Right lobe of liver (tissue), 4 donors: ENCODE data around the gene KRTAP10-4.

Experiments
- CTCF ChIP-seq, 4 donors: fragments of 200-600 bp in 3 of 4; fragments of 450-650 bp in 1 of 4; IDR thresholded peaks; one replicate each; pipeline versions ENCODE4 v1.5.1 to v1.8.0; 2016 to 2022; ENCODE audit warnings: antibody characterized with exemption in 4 of 4, mild to moderate bottlenecking in 2 of 4
- POLR2A ChIP-seq: fragments of 450-650 bp; IDR thresholded peaks from one replicate; pipeline ENCODE4 v1.6.1; 2017; ENCODE audit warnings: antibody characterized with exemption, mild to moderate bottlenecking
- donor health status: DM: no; HTN: no; CAD: no.
- donor health status: DM: no; HTN: no; CAD: no.
- donor health status: DM: no; HTN: yes; CAD: no.

DNA sequence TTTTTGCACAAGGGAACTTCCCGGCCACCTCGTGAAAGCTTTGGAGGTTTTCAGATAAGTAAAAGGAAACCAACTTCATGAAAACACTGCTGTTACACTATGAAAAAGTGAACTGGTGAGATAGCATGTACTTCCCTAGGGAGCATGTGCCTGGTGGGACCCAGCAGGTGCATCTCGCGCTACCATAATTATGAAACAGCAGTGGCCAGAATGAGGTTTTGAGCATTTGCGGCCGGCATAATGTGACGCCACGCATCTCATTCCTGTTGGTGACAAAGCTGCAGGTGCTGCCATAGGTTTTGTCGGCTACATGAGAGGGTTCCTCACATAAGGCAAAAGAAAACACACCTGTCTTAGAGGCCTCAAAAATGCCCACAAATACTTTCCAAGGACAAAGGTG is 16.6 kb upstream of the KRTAP10-4 start:
- TF ChIP-seq CTCF (IDR thresholded peaks at IDR 0.05): no peak
- TF ChIP-seq POLR2A: no peak
